Adrenal gland (tissue), 5 donors: Measurements from ENCODE around the gene HMGN4.

ENCODE experiments used
- CTCF ChIP-seq, 6 experiments: fragments of 450-650 bp in 4 of 6; fragments of 200-600 bp in 2 of 6; sonication (generic) in 1 of 6; IDR thresholded peaks; 1 replicate in 5 of 6; 2 replicates in 1 of 6; pipeline versions ENCODE4 v1.5.1 to v1.8.0; 2016 to 2021; ENCODE audit warnings: antibody characterized with exemption in 6 of 6, mild to moderate bottlenecking in 2 of 6, moderate library complexity in 1 of 6
- POLR2A ChIP-seq, 2 donors: fragments of 450-650 bp; IDR thresholded peaks; one replicate each; pipeline ENCODE4 v1.6.1; 2017; ENCODE audit warnings: antibody characterized with exemption in 2 of 2, mild to moderate bottlenecking in 2 of 2, moderate library complexity in 1 of 2
- donor health status: DM: no; HTN: no; CAD: no.

- no peak for TF ChIP-seq CTCF (IDR thresholded peaks at IDR 0.05)
- no peak for TF ChIP-seq POLR2A (IDR thresholded peaks at IDR 0.05)
These were observed 15.1 kb downstream of the HMGN4 start for GRCh38 chr6:26553264-26553634.
